ENCODE data around the gene SECISBP2L. TPM values are rescaled to one million over a fixed set of nuclear protein-coding genes. Genes with fewer than 3 reads are reported as not detected.
"Not testable (repeated sequence)": the region's sequence is repeated elsewhere in the genome, so short reads cannot be mapped to it uniquely, and the experiment has no call there.

The SECISBP2L gene
- polyA plus RNA-seq, 12 donors: 24.8 to 43.8 (median 33.7) TPM; not detected in 1

DNA sequence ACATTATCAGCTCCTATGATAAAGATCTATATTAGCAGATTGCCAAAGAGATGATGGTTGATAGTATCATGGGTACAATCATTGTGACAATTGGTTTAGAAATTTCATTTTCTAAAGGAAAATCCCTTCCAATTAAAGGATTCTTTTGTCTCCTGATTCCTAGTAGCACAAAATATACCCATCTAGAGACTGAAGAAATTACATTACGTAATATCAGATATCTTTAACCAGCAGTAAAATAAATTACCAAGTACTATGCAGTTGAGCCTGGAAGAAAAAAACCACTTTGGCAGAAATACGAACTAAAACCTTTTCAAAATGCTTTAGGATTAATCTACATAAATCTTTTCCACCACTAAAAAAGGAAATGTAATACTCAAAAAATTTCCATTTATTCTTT is 46.9 kb downstream of the SECISBP2L start:
- DNase-seq: no peak

DNA sequence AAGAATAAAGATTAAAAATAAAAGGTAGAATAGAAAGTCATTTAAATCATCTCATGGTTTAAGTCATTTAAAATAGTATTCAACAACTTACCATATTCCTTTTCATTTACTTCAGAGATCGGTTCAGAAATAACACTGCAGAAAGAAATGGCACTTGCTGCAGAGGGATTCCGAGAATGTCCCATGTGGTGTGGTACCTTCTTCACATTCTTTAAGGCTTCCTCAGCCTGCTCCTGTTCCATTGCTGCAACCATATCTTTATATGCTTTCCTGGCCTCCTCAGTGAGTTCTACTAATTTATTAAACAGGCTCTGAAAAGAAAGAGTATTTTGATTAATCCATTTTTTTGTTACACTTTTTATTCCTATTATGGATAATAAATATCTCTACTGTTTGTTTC is 50.0 kb downstream of the SECISBP2L start:
- DNase-seq: no peak

DNA sequence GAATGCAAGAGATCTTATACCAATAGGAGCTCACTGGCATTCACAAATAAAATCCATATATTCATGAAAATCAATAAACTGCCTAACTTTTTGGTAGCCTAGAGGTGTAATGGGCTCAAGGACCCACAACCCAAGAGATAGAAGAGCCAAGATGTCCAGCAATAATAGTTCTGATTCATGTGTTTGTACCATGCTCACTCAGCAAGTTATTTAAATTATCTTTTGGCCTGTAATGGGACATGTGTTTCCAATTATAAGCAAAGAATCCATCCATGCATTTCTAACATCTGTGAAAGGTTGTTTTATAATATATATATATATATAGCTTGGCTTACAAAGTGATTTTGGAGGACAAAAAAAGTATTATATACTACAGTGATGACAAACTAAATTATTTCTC is 52.9 kb downstream of the SECISBP2L start:
- DNase-seq: no peak

DNA sequence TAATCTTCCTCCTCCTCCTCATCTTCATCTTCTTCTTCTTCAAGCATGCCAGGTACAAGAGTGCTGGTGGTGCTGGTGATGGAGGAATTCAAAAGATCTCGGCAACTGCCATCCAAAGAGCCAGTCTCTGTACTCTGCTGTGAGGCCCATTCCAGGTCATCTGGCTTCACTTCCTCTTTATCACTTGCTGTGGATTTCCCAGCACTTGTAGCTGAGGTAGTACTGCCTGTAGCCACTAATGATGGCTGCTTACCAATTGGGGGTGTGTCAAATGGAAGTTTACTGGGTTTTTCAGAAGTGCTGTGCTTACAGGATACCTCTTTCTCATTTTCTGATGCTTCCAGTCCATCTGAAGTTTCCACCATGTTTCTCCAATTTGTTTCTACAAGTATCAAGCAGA is 53.7 kb downstream of the SECISBP2L start:
- DNase-seq: no peak

DNA sequence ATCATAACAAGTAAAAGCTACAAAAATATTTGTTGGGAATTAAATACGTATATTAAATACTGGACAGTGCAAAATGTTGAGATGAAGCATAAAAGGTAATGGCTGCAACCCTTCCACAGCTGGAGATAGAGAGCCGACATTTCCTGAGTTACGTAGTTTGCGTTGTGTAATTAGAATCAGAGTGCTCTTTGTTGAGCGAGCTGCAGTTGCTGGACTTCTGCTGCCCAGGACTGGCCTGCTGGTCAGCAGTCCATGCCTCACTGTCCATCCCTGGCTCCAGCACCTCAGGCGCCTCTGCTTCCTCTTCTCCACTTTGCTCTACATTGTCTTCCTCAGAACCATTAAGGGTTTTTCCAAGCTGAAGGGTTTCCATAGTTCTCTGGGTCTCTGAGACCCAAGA is 54.1 kb downstream of the SECISBP2L start:
- no peak for DNase-seq

DNA sequence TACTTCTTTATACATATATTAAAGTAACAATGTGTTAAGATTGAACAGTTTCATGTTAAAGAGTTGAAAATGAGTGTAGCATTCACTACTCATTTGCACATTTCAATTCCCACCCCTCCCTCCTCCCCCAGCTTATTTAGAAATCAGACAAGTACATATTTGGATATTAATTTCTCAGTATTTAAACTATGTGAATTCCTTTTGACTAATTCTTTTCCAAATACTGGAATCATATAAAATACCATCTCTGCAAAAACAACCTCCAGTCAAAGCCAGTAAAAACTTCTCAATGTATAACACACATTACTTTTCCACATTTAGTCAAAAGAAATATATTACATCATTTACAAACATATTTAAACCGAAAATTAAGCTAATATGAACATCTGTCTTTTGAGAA is 57.1 kb downstream of the SECISBP2L start:
- DNase-seq: no peak

DNA sequence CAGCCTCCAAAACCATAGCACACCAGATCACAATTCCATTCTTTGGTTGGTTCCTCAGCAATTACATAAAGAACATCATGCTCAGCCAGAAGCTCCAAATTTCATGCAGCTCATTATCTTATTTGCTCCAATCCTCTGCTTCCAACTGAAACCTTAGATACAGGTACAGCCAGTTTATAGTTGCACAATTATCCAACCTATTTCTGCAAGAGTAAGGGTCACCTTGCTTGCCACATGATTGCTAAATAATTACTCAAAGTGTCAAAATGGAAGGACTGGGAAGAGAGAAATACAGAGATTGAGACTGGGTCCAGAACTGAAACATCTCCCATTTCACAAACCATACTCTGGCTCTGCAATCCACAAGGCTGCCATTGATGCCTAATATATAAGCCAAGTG is 59.1 kb downstream of the SECISBP2L start:
- no peak for DNase-seq

DNA sequence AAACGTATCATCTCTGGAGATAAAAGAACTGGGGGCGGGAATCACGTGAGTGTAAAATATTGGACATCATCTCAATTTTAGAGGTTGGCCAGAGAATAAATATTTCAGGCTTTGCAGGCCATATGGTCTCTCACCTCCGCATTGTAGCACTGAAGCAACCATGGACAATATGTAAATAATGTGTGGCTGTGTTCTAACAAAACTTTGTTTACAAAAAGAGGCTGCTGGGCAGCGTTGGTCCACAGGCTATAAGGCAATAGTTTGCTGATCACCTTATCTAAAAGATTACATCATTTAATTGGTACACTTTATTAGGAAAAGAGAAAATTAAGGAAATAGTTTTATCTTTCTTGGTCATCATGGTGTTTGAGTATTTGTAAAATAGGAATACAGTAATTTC is 60.0 kb downstream of the SECISBP2L start:
- no peak for DNase-seq

DNA sequence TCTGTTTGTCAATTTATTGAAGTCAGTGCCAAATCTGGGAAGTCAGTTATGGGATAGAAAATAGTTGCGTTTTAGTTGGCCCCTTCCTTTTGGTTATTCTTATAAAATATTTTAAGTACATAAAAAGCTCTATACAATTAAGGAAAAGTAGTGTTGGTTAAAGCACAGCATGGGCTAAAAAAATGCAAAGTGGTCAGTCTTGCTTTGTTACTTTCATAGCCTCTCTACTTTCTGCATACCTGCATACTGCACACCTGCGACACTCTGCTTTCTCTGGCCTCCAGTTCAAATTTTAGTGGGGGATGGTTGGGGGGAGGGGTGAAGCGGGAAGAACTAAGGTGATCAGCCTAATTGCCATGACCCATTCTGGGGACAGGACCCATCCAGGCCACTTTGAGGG is 60.7 kb downstream of the SECISBP2L start:
- no peak for DNase-seq

DNA sequence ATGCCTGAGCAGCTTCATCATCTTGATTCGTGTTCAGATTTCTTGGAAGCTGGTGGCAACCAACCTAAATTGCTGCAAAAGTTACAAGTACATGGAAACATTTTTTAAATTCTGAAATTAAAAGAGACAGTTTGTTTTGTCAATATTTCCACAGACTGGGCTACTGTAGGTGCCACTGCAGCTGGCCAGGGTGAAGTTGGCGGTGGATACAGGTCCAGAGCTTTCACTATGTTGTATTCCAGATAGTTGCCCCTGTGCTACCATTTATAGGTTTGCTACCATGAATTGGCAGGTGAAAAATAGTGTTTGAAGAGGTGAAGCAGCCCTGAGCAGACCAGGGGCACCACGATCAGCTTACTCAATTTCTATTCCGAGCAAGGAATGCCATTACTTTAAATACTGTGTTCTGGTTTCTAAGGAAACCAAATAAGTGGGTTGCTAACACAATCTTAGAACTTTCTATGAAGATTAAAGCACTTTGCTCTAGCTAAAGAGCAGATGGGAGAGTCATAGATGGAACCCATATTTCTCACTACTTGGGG is 61.4 kb downstream of the SECISBP2L start:
- DNase-seq: peak; percentile 37

DNA sequence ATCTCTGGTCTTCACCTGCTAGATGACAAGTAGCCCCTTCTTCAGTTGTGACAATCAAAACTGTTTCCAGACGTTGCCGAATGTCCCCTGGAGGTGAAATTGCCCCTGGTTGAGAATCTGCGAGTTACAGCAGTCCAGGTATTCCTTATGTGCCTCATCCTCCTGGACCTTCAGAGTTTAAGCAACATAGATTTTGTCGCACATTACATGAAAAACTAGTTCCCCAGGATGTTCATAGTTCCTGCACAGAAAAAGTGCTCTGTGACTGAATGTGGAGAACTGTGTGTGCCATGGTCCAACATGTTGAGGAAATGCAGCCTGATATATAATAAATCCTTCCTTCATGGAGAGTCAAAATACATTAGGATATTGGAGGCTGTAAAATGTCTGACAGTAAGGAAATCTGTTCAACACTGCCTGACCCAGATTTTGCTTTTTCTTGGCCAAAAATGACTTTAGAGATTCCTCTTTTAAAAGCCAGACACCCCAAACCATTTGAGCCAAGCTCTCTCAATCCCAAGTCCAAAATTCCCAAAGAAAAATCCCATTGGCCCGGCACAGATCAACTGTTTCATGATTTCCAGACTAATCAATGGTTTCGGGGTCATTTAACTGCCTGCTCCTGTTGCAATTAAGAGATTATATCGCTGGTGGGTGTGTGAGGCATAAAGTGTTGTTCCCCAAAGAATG is 62.1 kb downstream of the SECISBP2L start:
- DNase-seq: peak; percentile 25

DNA sequence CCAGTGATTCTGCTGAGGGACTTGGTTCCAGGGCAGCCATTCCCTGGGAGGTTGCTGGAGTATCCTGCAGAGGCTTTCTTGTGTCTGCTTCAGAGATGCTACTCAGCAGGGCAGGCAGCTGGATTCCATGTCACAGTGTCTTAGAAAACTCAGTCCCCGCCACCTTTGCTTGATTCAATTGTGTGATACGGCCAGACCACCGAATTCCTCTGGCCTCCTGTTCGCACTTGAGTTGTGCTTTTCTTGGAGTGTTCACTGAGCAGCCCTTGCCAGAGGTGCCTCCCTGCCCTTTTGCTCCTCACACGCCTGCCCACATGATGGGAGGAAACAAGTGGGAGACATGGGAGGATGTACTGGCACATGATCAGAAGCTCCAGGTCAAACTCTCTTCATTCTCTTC is 62.9 kb downstream of the SECISBP2L start:
- no peak for DNase-seq

DNA sequence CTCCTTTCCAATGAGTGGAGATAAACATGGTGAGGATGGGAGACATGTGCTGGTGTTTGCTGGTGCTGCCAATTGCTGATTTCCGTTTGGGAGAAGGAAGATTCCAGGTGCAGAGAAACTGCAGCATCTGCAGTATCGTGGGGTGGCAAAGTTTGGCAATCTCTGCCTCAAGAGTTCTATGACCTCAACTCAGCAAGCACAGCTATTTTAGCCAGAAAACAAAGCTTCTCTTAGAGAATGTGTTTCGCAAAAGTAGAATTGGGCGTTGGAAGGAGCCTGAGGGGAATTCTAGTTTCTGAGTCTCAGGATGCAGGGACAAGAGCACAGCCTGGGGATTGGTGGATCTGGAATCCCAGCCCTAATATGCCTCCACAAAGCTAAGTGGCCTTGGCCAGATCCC is 64.3 kb downstream of the SECISBP2L start:
- no peak for DNase-seq

DNA sequence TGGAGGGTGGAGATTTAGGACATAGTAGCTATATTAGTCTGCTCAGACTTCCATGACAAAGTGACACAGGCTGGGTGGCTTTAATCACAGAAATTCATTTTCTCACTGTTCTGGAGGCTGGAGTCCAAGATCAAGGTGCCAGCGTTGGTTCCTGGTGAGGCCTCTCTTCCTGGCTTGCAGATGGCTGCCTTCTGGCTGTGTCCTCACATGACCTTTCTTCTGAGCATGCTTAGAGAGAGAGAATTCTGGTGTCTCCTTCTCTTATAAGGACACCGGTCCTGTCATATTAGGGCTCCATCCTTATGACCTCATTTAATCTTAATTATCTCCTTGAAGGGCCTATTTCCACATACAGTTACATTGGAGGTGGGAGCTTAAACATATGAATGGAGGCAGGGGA is 67.6 kb downstream of the SECISBP2L start:
- no peak for DNase-seq

DNA sequence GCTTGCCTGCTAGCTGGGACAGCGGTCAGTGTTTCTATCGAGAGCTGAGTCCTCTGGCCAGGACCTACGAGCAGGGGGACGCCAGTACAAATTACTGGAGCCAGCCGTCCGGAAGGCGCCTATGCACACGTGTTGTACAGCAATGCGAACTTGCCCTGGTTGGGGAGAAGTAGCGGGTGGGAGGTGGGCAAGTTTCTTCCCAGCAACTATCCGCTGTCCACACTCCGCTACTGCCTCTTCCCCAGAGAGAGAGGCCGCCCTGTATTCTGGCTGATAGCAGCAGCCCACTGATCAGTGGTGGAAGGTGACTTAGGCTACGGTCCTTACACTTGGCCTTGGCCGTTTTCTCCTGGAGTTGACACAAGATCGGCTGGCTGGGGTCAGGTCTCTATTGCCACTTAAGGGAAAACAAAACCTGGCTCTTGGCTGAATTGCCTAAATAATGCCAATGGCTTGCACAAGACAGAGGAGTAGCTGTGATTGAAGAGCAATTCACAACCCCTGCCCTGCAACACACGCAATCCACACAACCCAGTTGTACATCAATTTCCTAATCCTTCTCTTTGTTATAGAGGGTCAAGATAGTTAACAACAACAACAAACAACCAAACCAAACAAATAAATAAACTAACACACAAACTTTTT is 69.7 kb downstream of the SECISBP2L start:
- DNase-seq: no peak

DNA sequence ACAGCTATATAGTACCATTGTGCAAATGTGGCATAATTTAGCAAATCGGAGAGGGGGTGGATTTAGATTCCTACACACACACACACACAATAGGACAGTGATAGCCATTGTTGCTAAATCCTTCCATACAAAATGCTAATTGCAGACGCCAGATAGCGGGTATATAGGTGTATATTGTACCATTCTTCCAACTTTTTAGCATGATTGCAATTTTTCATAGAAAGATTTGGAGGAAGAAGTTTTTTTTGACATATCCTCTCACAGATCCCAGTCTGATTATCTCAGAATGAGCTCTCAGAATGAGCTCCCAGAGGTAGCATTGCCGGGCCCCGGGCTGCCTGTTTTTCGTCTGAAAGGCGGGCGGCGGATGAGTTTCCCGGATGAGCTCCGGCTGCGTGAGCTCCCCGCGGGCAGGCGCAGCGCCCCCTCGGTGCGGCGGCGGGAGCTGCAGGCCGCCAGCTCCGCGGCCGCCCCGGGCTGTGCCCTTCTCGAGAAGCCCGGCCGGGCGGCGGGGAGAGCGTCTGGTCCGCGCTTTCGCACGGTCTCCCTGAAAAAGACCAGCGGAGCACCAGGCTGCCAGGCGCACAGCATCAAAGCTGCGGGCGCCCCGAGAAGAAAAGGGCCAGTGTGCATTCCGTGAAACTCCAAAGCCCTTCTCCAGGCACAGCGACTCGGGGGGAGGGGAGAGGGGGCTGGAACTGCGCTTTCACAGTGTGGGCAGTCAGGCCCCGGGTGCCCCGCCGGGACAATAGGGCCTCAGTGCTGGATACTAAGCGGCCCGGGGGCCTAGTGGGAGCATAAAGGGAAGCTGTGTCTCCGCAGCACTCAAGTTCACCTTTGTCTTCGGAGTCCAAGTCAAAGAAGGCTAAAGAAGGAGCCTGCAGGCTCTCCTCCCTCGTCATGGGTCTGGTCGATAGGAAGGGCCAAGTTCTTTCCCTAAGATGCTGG is 70.5 kb downstream of the SECISBP2L start:
- DNase-seq: peak; percentile 78

DNA sequence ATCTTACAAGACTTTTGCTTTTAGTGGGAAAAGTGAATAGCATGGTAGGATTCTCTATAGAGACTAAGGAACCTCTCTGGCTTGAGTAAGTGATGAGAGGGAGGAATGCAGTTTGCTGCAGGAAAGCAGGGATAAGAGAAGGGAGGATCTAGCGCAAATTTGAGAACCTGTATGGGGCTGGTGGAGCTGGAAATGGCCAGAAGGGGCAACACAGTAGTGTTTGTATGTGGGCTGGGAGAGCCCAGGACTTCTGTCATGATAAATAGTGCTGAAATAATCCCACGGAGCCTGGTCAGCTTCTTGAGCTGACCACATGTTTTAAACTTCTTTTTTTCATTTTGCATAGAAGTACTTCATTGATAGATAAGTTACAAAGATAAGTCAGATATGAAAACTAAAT is 71.4 kb downstream of the SECISBP2L start:
- no peak for DNase-seq

DNA sequence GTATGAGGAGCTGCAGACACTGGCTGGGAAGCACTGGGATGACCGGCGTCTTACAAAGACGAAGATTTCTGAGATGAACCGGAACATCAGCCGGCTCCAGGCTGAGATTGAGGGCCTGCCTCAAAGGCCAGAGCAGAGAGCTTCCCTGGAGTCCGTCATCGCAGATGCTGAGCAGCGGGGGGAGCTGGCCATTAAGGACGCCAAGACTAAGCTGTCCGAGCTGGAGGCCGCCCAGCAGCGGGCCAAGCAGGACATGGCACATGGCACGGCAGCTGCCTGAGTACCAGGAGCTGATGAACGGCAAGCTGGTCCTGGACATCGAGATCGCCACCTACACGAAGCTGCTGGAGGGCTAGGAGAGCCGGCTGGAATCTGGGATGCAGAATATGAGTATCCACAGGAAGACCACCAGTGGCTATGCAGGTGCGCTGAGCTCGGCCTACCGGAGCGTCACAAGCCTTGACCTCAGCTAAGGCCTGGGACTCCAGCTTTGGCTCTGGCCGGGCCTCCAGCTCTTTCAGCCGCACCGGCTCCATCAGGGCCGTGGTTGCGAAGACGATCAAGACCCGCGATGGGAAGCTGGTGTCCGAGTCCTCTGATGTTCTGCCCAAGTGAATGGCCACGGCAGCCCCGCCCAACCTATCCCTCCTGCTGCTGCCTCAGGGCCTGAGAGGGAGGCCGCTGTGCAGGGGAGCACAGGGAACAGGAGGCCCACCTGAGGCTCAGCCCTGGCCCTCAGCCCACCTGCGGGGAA is 73.3 kb downstream of the SECISBP2L start:
- no peak for DNase-seq

DNA sequence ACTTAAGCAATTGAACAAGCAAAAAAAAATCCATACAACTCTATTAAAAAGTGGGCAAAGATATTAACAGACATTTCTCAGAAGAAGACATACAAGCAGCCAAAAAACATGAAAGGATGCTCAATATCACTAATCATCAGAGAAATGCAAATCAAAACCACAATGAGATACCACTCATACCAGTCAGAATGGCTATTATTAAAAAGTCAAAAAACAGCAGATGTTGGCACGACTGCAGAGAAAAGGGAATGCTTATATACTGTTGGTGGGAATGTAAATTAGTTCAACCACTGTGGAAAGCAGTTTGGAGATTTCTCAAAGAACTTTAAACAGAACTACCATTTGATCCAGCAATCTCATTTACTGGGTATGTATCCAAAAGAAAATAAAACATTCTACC is 75.3 kb downstream of the SECISBP2L start:
- not testable (repeated sequence) for DNase-seq

DNA sequence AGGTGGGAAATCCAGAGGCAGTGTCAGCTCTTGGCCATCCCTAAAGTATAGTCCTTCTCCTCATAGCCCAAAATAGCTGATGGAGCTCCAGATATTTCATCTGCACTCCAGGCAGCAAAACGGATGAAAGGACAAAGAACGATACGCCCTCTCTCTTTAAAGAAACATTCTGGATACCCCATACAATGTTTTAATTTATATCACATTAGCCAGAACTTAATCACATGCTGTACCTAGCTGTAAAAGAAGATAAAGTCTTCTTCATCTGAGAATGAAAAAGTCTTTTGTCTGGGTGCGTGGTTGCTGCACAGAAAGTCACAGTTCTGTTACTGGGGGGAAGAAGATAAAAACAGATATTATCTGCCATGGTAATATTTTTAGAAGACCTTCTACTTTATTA is 78.2 kb downstream of the SECISBP2L start:
- no peak for DNase-seq

DNA sequence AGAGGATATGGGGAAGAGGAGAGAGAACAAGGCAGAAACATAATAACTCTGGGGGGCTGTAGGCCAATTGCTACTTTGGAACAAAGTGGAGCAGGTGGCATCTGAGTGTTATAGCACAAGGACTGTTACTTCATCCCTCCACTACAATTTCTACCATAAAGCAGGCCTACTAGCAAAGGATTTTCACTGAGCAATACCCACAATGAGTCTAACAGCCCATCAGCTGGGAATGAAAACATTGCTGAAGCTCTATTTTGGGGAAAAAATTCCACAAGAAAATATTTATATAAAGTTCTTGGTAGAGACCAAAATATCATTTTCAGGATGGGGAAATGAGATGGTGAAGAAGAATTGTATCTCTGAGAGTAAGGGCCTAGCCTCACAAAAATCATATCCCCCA is 78.9 kb downstream of the SECISBP2L start:
- DNase-seq: no peak
